Transverse colon (tissue), 4 donors: Measurements from ENCODE around the gene CFAP157. TPM values are rescaled to one million over a fixed set of nuclear protein-coding genes. Genes with fewer than 3 reads are reported as not detected.

Source experiments
- DNase-seq: peaks from one replicate; pipeline ENCODE4 v3.0.0-alpha.2; 2019
- H3K27ac ChIP-seq, 4 donors: fragments of 200-600 bp; sonication (generic); 2 replicates each; pipeline ENCODE4 v1.5.1; 2016 to 2018; ENCODE audit warnings: inconsistent platforms in 4 of 4
- H3K27me3 ChIP-seq: fragments of 200-600 bp; sonication (generic); 2 replicates; pipeline ENCODE4 v1.5.1; 2017; ENCODE audit warnings: inconsistent platforms
- H3K36me3 ChIP-seq, 4 donors: fragments of 200-600 bp; sonication (generic); 2 replicates each; pipeline ENCODE4 v1.5.1; 2017 to 2019; ENCODE audit warnings: inconsistent platforms in 4 of 4
- H3K4me1 ChIP-seq, 4 donors: fragments of 200-600 bp; sonication (generic); 2 replicates each; pipeline ENCODE4 v1.5.1; 2017 to 2020; ENCODE audit warnings: inconsistent platforms in 4 of 4
- H3K4me3 ChIP-seq, 4 donors: fragments of 200-600 bp; sonication (generic); 1 replicate in 1 of 4; 2 replicates in 3 of 4; pipeline versions ENCODE4 v1.5.1 to v1.6.1; 2017 to 2019; ENCODE audit warnings: inconsistent platforms in 4 of 4
- H3K9me3 ChIP-seq, 2 donors: fragments of 200-600 bp; sonication (generic); 2 replicates each; pipeline ENCODE4 v1.5.1; 2017 to 2019; ENCODE audit warnings: inconsistent platforms in 2 of 2
- EP300 ChIP-seq: sonication (generic); formaldehyde crosslinking; IDR thresholded peaks from one replicate; pipeline ENCODE4 v1.6.1; 2017; ENCODE audit warnings: antibody characterized with exemption, low read depth
- POLR2A ChIP-seq: fragments of 450-650 bp; IDR thresholded peaks from one replicate; pipeline ENCODE4 v1.6.1; 2016; ENCODE audit warnings: antibody characterized with exemption, mild to moderate bottlenecking, moderate library complexity
- POLR2AphosphoS5 ChIP-seq, 3 donors: sonication (generic); formaldehyde crosslinking; IDR thresholded peaks; one replicate each; pipeline ENCODE4 v1.6.1; 2016; ENCODE audit warnings: antibody characterized with exemption in 3 of 3
- WGBS, 2 donors: methylation state at CpG; one replicate each; pipeline ENCODE4 v1.1.5; 2018; ENCODE audit warnings: low coverage in 1 of 2; 5-methylcytosine and 5-hydroxymethylcytosine counted together
- in situ Hi-C, 4 donors: fragments of 200-750 bp; cut with MboI; loops; one replicate each; pipeline versions ENCODE4 v1.15.0 to v1.15.1; 2017; ENCODE audit warnings: low sequenced_read_pairs in 3 of 4, low pct_ligation_motif_present in 1 of 4, low pct_unique_long_range_greater_than_20kb in 1 of 4
- intact Hi-C: fragments of 100-400 bp; cut with DNase I; formaldehyde crosslinking; loops from one replicate; pipeline ENCODE4 v1.15.1; 2023; ENCODE audit warnings: low total_unique reads
- total RNA-seq, 4 donors: library from RNA; depleted of rRNA; stranded (reverse); fragments of >200 nt; gene quantifications; one replicate each; pipeline ENCODE4 v1.1.0, GENCODE V29; 2016
- TF ChIP-seq, protein P1 (sequence below), 5 experiments: fragments of 200-600 bp in 3 of 5; fragments of 450-650 bp in 2 of 5; sonication (generic) in 3 of 5; IDR thresholded peaks; 1 replicate in 2 of 5; 2 replicates in 3 of 5; pipeline ENCODE4 v1.5.1; 2016 to 2017; ENCODE audit warnings: antibody characterized with exemption in 5 of 5, inconsistent platforms in 3 of 5, mild to moderate bottlenecking in 2 of 5, moderate library complexity in 1 of 5

The CFAP157 gene
- total RNA-seq, 4 donors from 2014 or later: not detected

DNA sequence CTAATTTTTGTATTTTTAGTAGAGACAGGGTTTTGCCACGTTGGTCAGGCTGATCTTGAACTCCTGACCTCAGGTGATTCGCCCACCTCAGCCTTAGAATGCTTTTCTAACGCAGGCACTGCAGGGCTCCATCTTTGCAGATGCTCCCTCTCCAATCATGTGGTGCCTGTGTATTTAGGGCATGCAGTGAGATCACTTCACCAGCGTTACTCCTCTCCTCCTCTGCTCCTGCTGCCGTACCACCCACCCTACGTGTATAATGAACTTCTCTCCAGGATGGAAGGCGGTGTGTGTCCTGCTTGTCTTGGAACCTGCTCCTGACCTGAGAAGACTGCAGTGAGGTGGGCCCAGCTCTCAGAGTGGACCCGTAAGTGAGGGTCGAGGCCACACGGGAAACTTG, 13.6 kb upstream of the CFAP157 start:
- Histone ChIP-seq H3K4me1 (no peaks in the 10 kb centered on the region), H3K27me3 (no peaks in the 10 kb centered on the region), H3K27ac (no peak overlapping the region), H3K36me3 (no peaks in the 10 kb centered on the region), H3K4me3 (no peak overlapping the region), H3K9me3 (no peaks in the 10 kb centered on the region)
- no peak for DNase-seq
- intact Hi-C loops: no loop called here
- TF ChIP-seq POLR2AphosphoS5 (IDR thresholded peaks at IDR 0.05) (no peak), POLR2A (no peak), EP300 (no peak)
- TF ChIP-seq, protein P1, sequence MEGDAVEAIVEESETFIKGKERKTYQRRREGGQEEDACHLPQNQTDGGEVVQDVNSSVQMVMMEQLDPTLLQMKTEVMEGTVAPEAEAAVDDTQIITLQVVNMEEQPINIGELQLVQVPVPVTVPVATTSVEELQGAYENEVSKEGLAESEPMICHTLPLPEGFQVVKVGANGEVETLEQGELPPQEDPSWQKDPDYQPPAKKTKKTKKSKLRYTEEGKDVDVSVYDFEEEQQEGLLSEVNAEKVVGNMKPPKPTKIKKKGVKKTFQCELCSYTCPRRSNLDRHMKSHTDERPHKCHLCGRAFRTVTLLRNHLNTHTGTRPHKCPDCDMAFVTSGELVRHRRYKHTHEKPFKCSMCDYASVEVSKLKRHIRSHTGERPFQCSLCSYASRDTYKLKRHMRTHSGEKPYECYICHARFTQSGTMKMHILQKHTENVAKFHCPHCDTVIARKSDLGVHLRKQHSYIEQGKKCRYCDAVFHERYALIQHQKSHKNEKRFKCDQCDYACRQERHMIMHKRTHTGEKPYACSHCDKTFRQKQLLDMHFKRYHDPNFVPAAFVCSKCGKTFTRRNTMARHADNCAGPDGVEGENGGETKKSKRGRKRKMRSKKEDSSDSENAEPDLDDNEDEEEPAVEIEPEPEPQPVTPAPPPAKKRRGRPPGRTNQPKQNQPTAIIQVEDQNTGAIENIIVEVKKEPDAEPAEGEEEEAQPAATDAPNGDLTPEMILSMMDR (IDR thresholded peaks at IDR 0.05): no peak
- in situ Hi-C loops: no loop called here
- WGBS, 2 donors: 84 to 94% methylated on average over 6 to 10 of the region's 10 CpGs

DNA sequence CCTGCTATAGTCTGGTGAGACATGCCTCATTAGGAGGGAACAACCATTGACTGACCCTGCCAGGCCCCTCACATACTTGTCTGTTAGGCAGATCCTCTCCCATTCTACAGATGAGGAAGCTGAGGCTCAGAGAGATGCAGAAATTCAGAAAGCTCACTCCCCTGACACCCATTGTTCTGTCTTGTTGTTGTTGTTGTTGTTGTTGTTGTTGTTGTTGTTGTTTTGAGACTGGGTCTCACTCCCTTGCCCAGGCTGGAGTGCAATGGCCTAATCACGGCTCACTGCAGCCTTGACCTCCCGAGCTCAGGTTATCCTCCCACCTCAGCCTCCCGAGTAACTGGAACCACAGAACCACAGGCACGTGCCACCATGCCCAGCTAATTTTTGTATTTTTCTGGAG, 13.1 kb upstream of the CFAP157 start:
- no peak for DNase-seq
- H3K36me3 ChIP-seq: no peaks in the 10 kb centered on the region
- in situ Hi-C loops: no loop called here

DNA sequence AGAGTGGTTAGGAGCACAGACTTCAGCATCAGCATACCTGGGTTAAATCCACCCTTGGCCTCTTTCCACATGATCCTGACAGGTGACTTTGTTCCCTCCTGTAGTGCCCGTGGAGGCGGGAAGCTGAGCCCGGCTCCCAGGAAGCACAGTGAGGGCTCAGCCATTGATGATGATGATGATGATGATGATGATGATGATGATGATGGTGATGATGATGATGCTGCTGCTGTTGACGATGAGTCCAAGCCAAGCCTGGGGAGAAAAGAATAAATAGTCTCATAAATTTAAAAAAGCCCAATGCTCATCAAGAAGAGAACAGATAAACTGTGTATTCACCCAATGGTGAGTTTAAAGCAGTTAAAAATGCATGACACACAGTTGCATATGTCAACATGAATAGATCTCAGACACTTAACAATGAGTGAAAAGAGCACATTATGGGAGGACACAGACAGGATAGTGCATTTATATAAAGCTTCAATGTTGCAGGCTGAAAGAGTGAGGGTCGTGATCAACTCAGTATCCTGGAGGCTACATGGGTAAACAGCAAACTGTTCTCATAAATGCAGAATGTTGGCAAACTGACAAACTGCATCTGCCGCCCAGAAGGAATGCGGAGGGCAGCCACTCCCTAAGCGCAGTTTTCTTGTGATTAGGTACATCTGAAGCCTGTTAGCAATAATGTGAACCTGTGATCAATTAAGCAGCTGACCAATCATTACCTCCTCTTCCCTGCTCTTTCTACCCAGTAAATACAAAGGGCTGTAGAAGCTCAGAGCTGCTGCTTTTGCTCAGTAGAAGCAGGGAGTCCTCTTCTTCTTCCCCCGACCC, 11.7 kb upstream of the CFAP157 start:
- intact Hi-C loops: no loop called here
- TF ChIP-seq POLR2AphosphoS5 (IDR thresholded peaks at IDR 0.05) (no peak), EP300 (no peak), POLR2A (no peak)
- TF ChIP-seq, protein P1 (IDR thresholded peaks at IDR 0.05): no peak
- WGBS, 2 donors: 33 to 56% methylated on average over 1 to 9 of the region's 9 CpGs

More for the DNA sequence above, 13.1 kb upstream of the CFAP157 start:
- intact Hi-C loops: no loop called here
- peaks cover 0 to under 1% (median 0%) of the 10 kb centered on the region in 4 donors for H3K4me1 ChIP-seq
- H3K9me3 ChIP-seq: no peaks in the 10 kb centered on the region
- WGBS, 2 donors: 86 to 94% methylated on average over 4 of the region's 4 CpGs
- no peak overlapping the region for H3K27ac ChIP-seq
- H3K4me3 ChIP-seq: no peak overlapping the region
- no peak for TF ChIP-seq EP300
- TF ChIP-seq, protein P1 (IDR thresholded peaks at IDR 0.05): no peak
- no peak for TF ChIP-seq POLR2AphosphoS5 (IDR thresholded peaks at IDR 0.05)
- no peak for TF ChIP-seq POLR2A
- no peaks in the 10 kb centered on the region for H3K27me3 ChIP-seq

DNA sequence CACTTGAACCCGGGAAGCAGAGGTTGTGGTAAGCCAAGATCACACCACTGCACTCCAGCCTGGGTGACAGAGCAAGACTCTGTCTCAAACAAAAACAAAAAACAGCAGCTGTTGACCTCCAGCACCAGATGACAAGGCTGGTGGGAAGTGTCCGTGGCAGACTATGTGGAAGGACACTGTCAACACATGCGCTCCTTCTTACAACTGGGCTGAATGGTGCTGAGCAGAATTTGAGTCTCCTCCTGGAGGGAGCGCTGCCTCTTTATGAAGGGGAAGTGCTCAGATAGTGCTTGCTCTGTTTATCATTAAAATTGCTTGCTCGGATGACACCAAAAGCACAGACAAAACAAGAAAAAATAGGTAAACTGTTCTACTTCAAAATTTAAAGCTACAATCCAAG, 9.2 kb upstream of the CFAP157 start:
- WGBS, 2 donors: 71 to 80% methylated on average over 1 to 5 of the region's 5 CpGs
- intact Hi-C loops (no loop called here), in situ Hi-C loops (no loop called here)
- H3K4me1 ChIP-seq: peaks cover 0 to 13% (median 7%) of the 10 kb centered on the region in 4 donors
- no peak overlapping the region for H3K4me3 ChIP-seq
- no peak for TF ChIP-seq POLR2AphosphoS5 (IDR thresholded peaks at IDR 0.05)
- no peak for TF ChIP-seq POLR2A
- no peak for TF ChIP-seq EP300
- TF ChIP-seq, protein P1 (IDR thresholded peaks at IDR 0.05): no peak
- DNase-seq: no peak
- no peaks in the 10 kb centered on the region for H3K9me3 ChIP-seq
- no peaks in the 10 kb centered on the region for H3K36me3 ChIP-seq
- H3K27me3 ChIP-seq: no peaks in the 10 kb centered on the region
- peak overlapping the region in 1 of 4 donors; percentile 3 for H3K27ac ChIP-seq

More for the DNA sequence above, 11.7 kb upstream of the CFAP157 start:
- in situ Hi-C loops: no loop called here
- no peaks in the 10 kb centered on the region for H3K9me3 ChIP-seq
- peaks cover 0 to 12% (median 7%) of the 10 kb centered on the region in 4 donors for H3K4me1 ChIP-seq
- H3K27me3 ChIP-seq: no peaks in the 10 kb centered on the region
- H3K4me3 ChIP-seq: no peak overlapping the region
- no peak for DNase-seq
- H3K36me3 ChIP-seq: no peaks in the 10 kb centered on the region
- no peak overlapping the region for H3K27ac ChIP-seq
